ENCODE data around the gene SMIM10L2A.

DNA sequence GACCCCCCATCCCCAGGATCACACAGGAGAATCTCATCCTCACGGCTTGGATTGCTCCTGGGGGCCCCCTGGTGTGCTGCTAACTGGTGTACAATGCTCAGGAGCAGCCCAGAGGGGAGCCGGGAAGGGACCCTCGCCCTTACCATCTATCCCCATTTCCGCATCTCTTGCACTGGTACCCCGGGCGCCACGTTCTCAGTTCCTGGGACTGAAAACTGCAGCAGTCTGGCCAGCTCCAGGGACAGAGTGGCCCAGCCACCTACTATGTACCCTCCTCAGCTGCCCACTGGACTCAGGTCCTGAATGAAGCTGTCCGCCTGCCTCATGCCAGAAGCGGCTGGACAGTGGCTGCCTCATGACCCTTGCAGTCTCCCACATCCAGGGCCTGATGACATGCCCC is 2.7 kb downstream of the SMIM10L2A start:
- TF ChIP-seq ZNF335 (tag by site-specific recombination; conservative IDR thresholded peaks at IDR 0.05) = no peak
- TF ChIP-seq, protein P1, sequence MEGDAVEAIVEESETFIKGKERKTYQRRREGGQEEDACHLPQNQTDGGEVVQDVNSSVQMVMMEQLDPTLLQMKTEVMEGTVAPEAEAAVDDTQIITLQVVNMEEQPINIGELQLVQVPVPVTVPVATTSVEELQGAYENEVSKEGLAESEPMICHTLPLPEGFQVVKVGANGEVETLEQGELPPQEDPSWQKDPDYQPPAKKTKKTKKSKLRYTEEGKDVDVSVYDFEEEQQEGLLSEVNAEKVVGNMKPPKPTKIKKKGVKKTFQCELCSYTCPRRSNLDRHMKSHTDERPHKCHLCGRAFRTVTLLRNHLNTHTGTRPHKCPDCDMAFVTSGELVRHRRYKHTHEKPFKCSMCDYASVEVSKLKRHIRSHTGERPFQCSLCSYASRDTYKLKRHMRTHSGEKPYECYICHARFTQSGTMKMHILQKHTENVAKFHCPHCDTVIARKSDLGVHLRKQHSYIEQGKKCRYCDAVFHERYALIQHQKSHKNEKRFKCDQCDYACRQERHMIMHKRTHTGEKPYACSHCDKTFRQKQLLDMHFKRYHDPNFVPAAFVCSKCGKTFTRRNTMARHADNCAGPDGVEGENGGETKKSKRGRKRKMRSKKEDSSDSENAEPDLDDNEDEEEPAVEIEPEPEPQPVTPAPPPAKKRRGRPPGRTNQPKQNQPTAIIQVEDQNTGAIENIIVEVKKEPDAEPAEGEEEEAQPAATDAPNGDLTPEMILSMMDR (tag by site-specific recombination; IDR thresholded peaks at IDR 0.05) = no peak
- TF ChIP-seq, protein P2, sequence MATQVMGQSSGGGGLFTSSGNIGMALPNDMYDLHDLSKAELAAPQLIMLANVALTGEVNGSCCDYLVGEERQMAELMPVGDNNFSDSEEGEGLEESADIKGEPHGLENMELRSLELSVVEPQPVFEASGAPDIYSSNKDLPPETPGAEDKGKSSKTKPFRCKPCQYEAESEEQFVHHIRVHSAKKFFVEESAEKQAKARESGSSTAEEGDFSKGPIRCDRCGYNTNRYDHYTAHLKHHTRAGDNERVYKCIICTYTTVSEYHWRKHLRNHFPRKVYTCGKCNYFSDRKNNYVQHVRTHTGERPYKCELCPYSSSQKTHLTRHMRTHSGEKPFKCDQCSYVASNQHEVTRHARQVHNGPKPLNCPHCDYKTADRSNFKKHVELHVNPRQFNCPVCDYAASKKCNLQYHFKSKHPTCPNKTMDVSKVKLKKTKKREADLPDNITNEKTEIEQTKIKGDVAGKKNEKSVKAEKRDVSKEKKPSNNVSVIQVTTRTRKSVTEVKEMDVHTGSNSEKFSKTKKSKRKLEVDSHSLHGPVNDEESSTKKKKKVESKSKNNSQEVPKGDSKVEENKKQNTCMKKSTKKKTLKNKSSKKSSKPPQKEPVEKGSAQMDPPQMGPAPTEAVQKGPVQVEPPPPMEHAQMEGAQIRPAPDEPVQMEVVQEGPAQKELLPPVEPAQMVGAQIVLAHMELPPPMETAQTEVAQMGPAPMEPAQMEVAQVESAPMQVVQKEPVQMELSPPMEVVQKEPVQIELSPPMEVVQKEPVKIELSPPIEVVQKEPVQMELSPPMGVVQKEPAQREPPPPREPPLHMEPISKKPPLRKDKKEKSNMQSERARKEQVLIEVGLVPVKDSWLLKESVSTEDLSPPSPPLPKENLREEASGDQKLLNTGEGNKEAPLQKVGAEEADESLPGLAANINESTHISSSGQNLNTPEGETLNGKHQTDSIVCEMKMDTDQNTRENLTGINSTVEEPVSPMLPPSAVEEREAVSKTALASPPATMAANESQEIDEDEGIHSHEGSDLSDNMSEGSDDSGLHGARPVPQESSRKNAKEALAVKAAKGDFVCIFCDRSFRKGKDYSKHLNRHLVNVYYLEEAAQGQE (tag by site-specific recombination; IDR thresholded peaks at IDR 0.05) = no peak
- no peak for TF ChIP-seq ZNF311 (tag by site-specific recombination; IDR thresholded peaks at IDR 0.05; ENCODE audit: borderline replicate concordance)
- no peak for TF ChIP-seq SALL2 (tag by site-specific recombination; IDR thresholded peaks at IDR 0.05; ENCODE audit: borderline replicate concordance)

Measured in HEK293 (cell line).